Activated naive CD8-positive, alpha-beta T cell treated with anti-CD3 and anti-CD28 coated beads, Interleukin-2, amount 50 U/mL, for 16 hours (primary cell): ENCODE measurements around the gene SMIM31.

Experiments used
- DNase-seq: peaks from one replicate; pipeline ENCODE4 v3.0.0-alpha.2; 2020; ENCODE audit warnings: low read depth, low spot score

SMIM31 gene

DNA sequence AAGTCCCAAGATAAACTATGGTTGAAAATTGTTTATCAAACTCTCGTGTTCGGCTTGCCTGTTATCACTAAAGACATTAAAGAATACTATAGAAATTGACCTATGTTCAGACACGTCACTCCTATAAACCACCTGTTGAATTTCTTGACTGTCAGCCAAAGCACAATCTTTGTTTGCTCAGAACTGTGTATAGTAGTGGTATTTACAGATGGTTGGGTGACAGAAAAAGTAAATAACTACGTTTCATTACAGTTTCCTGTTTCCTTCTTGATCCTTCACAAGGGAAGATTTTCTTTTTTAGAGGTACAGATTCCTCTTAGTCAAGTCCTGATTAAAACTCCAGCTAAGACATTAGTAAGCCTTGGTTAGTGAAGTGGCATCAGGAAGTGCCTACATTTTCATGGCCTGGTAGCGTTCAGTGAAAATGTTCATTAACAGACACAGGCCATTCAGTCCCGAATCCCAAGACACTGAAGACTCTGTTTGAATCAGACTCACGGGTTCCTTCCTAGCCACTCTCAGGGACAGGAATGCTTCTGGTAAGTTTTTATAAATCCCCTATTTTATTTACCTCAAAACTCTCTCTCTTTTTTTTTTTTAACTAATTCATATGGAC is at the start of gene SMIM31:
Gene SMIM31 (plus strand): TSS at position 259 of the 616 bp plus-strand sequence. CDS start 16,313 bp downstream, outside the sequence.
- DNase-seq = no peak

GRCh38 chr4:164706675-164707074 is 47.3 kb upstream of the SMIM31 start:
- DNase-seq = no peak

DNA sequence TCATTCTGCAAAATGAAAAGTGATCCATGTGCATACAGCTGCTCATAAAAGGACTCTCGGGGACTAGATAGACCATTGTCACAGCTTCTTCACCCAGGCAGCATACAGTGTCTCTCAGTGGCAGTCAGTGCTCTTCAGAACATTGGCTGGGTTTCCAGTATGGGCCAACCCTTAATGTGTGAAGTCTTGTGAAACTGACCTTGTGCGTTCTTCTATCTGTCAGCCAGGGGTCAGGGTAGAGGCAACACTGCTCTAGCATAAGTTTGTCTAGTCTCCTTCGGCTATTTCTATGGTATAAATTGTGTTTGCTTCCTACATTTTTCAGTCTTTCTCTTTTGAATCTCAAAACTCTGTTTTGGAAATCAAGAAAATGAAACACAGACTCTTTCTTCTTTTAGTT is 37.0 kb upstream of the SMIM31 start:
- no peak for DNase-seq

DNA sequence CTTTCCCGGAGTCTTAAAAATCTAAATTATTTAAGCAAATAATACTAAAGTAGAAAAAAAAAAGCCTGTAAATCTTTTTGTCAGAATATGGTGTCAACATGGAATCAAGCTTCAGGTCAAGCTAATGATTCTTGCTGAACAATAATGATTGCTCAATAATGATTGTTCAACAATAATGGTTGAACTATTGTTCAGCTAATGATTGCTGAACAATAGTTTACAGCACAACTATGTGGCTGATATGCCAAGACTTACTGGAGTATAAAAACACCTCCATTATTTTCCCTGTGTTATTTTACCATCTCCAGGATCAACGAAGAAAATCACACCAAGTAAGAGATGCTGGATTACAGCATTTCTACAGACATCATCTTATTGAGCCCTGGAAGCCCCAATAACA is 35.1 kb upstream of the SMIM31 start:
- no peak for DNase-seq

DNA sequence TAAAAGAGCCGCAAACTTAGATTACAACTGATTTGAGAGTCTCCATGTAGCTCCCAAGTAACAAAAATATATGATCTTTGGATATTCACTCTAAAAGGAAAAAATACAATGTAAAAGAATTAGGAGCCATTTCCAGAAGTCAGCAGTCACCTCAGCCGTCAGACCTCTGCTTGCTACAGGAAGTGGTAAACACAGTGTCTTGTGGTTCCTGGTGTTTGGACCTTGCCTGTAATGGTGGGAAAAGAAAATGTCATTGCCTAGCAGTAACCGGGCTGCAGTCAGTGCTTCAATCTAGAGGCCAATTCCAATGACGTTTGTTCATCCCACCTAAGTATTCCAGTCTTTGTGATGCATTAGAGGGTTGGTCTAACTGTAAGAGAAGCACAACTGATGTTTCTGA is 28.9 kb upstream of the SMIM31 start:
- DNase-seq = no peak

DNA sequence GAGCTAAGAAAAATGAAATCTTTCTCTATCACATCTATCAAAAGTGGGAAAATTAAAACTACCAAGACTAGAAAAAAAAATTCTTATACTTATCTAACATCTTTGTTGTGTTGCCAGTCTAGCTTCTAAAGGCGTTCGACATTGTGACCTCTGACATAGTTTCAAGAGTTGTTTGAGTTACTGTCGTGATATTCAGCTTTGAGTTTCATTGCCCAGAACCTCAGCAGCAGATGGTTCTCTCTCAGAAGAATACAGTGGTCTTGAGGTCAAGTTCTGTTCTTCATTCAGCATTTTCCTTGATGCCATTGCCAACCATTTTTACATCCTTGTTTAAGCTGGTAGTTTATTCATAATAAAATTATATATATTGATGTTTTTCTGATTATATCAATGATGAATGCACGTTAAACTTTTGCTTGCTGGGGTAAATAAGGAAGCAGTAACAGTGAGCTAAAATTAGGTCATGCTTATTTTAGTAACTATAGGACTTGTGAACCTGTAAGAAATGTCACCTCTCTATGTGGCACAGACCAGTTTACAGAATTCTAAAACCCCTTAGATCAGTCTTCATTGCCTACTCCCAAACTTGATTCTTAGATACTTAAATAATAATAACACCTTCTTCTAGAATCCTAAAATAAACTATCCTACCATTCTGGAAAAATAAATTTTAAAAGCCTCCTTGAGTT is 23.1 kb upstream of the SMIM31 start:
- DNase-seq = no peak

DNA sequence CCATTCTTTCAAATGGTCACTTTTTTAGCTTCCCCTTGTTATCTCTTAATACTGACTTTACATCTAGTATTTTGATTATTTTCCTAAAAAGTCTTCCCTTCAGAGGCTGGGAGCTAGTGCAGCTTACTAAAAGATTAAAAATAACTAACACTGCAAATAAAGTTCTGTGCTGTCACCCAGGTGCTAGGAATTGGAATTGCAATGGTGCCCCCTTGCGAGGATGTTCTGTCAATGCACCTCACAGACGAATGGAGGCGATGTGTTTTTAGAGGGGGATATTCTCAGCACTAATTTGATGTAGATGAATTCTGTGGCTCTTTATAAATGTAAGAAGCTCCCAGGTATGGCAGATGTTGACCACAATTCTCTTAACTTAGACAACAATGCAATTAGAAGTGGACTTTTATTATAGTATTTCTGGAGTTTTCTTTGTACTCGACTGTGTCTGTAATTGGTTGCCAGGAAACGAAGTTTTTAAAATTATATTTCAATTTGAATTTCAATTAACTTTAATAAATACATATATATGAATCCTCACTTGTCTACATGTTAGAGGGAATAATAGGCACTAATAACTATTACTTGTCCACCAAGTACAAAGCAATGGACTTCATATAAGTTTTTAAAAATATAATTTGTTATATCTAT is 22.0 kb upstream of the SMIM31 start:
- peak; percentile 17 for DNase-seq

- DNase-seq = no peak
Measured at GRCh38 chr4:164734484-164734883, 19.4 kb upstream of the SMIM31 start.

DNA sequence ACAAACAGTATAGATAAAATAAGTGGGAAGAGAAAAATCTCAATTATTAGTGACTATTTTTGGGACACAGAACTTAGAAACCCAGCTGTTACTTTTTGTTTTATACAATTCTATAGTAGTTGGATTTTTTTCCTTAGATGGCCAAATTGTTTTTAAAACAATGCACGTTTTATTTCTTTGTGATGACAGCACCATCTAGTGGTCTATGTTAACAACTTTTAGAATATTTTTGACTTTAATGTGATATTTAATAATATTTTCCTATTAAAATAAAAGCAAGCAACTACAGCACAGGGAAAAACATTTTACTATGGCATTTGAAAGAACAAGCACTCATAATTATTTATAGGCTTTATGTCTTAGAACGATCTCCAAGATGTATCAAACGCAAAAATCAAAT is 5.6 kb upstream of the SMIM31 start:
- no peak for DNase-seq

- DNase-seq = no peak
Measured at GRCh38 chr4:164755432-164755831, 1.5 kb downstream of the SMIM31 start.

DNA sequence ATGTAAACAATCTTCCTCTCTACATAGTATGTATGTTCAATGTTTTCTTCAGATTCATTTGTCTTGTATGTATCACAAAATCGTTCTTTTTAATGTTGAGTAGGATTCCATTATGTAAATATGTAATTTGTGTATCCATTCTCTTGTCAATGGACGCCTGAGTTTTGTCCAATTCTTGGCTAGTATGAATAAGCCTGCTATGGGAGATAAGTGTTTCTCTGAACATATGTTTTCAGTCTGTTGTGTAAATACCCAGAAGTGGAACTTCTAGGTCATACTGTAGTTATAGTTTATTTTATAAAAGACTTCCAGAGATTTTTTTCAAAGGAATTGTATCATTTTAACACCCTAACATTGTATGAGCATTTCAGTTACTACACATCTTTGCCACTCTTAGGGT is 2.8 kb downstream of the SMIM31 start:
- DNase-seq = no peak

DNA sequence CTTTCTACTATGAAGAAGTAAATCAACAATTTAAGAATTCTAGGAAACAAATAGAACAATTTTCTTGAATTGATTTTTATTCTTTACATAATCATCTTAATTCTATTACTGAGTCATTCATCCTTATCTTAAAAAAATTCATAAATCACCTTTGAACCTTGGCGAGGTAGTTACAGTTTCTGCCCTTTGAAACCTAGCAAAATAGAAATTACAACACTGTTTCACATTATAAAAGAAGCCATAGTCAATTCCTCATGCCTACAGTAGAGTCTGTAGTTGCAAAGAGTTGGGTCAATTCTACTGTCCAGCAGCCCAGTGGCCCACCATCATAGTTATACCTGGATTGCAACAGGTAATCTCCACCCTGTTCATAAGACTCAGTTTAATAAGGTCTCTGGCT is 7.3 kb downstream of the SMIM31 start:
- no peak for DNase-seq

DNA sequence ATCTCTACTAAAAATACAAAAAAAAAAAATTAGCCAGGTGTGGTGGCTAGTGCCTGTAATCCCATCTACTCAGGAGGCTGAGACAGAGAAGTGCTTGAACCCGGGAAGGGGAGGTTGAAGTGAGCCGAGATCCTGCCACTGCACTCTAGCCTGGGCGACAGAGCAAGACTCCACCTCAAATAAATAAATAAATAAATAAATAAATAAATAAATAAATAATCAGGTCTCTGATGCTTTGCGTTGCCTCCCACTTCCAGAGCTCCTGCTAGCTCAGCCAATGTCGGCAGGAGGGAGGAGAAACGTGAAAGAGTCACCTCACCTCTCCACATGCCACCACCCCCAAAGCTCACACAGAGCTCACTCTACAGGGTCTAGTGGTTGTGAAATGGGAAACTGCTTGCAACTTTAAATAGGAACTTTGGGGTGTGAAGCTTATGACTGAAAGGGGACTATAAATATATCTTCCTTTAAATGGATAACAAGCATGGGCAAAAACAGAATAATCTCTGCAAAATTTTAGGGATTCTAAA is 7.9 kb downstream of the SMIM31 start:
- DNase-seq = no peak

DNA sequence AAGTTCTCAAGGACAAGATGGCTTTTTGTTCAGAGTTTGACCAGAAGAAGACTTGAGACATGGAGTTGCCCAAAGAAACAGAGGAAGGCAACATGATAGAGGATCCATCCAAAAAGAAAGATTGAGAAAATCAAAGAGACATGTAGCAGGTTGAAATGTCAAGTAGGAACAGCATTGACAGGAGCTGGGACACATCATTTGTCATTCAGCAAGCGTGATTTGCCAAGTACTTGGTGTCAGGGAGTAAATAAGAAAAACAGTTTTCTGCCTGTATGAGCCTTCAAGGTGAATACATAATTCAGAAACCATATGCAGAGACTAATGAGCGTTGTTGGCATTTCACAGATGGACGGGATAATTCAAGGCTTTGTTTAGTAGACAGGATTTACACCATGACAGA is 11.2 kb downstream of the SMIM31 start:
- no peak for DNase-seq

DNA sequence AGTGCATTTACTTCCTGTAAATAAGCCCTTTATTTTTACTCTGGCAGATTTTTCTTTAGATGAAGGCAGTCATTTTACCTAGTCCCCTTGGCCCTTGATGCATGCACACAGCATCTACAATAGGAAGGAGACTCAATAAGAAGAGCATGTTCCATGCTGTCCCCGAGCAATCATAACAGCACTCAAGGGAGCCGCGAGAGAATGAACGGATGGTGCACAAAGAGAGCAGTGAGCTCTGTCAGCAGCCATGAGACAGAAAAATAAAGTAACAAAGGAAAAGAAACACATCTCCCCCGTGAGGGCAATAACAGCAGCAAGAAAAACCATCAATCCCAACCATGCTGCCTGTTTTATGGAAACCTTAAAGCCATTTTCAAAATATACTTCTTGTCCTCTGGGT is 11.9 kb downstream of the SMIM31 start:
- DNase-seq = no peak

DNA sequence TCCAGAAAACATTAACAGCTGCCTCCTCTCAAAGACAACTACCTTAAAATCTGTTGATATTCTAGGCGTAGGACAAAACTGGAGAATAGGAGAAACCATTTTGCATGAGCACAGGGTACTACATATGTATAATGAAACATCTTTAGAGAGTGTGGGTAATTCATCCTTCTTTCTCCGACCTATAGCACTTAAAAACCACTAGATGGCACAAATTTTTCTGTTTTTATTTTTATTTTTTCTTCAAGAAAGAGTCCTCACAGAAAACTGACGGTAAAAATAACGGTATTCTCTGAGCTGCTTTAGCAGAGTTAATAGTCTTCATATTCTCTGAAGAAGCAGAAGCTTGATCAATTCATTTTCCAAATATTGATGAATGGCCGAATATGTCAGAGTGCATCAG is 14.6 kb downstream of the SMIM31 start:
- DNase-seq = no peak

GRCh38 chr4:164770010-164770724 is 16.2 kb downstream of the SMIM31 start:
- DNase-seq = no peak

GRCh38 chr4:164771088-164771487 is 17.2 kb downstream of the SMIM31 start:
- no peak for DNase-seq

- DNase-seq = no peak
Measured at GRCh38 chr4:164772076-164772475, 18.1 kb downstream of the SMIM31 start.

DNA sequence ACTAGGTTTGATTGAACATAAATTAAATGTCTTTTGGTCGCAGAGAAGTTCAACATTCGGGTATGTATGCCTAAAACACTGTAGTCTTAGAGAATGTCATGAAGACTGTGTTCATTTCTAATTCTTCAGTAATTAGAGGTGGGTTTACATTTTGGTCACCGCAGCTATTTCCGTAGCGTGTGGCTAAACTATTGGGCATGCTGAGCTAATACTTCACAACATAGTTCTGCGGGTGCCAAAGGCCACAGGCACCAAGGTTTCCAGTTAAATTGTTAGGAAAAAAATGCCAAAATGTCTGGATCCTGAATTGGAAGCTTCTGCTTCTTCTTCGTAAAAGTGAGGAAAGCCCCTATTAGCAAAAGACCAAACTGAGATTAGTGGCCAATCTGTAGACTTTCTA is 25.1 kb downstream of the SMIM31 start:
- no peak for DNase-seq

GRCh38 chr4:164779811-164780216 is 25.9 kb downstream of the SMIM31 start:
- no peak for DNase-seq

DNA sequence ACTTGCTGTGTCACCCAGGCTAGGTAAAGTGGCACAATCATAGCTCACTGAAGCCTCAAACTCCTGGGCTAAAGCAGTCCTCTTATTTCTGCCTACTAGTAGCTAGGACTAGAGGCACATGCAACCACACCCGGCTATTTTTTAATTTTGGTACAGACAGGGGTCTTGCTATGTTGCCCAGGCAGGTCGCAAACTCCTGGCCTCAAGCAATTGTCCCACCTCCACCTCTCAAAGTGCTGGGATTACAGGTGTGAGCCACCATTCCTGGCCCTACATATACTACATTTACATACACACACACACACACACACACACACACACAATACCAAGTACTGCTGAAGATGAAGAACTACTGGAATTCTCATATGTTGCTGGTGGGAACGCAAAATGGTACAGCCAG is 26.9 kb downstream of the SMIM31 start:
- no peak for DNase-seq
